Kasumi-1 (cell line): Measurements from ENCODE around the gene PTPRCAP.

ENCODE experiments used
- DNase-seq, 2 experiments: peaks; one replicate each; lab custom pipeline; 2025; lab: John Stamatoyannopoulos, UW

The PTPRCAP gene

DNA sequence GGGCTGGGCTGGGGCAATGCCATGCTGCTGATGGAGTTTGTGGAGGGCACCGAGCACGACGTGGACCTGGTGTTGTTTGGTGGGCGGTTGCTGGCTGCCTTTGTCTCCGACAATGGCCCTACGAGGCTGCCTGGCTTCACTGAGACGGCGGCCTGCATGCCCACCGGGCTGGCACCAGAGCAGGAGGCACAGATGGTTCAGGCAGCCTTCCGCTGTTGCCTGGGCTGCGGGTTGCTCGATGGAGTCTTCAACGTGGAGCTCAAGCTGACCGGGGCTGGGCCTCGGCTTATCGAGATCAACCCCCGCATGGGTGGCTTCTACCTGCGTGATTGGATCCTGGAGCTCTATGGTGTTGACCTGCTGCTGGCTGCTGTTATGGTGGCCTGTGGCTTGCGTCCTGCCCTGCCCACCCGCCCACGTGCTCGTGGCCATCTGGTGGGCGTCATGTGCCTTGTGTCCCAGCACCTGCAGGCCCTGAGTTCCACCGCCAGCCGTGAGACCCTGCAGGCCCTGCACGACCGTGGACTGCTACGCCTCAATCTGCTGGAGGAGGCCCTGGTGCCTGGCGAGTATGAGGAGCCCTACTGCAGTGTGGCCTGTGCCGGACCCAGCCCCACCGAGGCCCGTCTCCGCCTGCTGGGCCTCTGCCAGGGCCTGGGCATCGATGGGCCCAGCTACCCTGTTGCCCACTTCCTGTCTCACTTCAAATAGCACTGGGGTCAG is 13.4 kb downstream of the PTPRCAP start:
- no peak for DNase-seq

DNA sequence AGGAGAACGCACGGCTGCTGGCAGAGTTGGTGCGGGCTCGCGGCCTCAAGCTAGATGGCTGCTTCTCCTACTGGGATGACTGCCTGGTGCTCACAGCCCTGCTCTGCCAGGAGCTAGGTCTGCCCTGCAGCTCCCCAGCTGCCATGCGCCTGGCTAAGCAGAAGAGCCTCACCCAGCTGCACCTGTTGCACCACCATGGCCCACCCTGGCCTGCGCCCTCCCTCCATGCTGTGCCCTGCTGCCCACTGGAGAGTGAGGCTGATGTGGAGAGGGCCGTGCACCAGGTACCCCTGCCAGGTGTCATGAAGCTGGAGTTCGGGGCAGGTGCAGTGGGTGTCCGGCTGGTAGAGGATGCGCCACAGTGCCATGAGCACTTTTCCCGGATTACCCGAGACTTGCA is 14.0 kb downstream of the PTPRCAP start:
- no peak for DNase-seq

DNA sequence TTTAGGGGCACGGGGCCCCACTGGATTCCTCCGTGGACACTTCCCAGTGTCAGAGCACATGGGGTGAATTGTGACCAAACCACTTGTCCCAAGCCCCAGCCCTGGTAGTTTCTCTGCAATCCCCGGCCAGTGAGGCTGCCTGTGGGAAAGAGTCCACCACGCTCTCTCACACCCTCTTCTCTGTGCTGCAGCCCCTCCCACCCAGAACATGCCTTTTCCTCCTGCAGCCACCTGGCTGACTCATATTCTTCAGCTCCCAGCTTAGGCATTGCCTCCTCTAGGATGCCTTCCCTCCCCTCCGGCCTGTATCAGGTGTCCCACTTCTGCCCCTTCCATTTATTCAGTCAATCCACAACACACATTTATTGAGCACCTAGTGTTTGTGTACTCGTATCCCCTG is 14.6 kb downstream of the PTPRCAP start:
- DNase-seq, result no peak

DNA sequence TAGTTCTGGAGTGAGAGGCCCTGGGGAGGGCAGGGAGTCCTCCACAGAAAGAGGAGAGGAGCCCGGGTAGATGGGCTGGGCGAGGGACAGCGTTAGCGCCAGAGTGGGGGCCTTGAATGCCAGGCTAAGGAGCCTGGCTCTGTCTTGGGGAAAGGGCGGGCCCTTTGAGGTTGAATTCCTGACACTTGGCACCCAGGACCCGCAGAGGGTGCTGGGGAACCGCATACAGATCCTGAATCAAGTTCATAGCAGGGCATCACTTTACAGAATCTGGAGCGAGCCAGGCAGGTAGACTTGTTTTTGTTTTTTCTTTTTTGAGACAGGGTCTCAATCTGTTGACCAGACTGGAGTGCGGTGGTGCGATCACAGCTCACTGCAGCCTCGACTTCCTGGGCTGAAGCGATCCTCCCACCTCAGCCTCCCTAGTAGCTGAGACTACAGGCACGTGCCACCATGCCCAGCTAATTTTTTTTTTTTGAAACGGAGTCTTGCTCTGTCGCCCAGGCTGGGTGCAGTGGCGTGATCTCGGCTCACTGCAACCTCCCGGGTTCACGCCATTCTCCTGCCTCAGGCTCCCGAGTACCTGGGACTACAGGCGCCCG is 16.0 kb downstream of the PTPRCAP start:
- DNase-seq, result no peak

DNA sequence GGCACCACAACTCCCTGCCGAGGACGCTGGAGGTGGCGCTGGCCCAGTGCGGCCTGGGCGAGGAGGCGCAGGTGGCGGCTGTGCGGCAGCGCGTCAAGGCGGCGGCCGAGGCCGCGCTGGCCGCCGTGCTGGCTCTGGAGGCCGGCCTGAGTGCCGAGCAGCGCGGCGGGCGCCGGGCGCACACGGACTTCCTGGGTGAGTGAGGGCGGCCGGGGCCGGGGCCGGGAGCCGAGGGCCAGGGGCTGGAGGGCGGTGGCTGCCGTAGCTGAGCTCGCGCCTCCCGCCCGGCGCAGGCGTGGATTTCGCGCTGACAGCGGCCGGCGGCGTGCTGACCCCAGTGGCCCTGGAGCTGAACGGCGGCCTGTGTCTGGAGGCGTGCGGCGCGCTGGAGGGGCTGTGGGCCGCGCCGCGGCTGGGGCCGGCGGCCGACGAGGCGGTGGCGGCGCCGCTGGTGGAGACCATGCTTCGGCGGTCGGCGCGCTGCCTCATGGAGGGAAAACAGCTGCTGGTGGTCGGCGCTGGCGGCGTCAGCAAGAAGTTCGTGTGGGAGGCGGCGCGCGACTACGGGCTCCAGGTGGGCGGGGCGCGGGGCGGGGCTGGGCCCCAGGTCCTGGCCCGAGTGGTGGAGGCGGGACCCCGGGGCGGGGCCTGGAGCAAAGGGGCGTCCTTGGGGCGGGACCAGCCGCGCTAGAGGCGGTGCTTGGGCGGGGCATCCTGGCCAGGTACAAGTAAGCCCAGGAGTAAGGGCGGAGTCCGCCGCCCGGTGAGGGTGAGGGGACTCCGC is 16.6 kb downstream of the PTPRCAP start:
- peak; percentile 89 to 90 for DNase-seq

DNA sequence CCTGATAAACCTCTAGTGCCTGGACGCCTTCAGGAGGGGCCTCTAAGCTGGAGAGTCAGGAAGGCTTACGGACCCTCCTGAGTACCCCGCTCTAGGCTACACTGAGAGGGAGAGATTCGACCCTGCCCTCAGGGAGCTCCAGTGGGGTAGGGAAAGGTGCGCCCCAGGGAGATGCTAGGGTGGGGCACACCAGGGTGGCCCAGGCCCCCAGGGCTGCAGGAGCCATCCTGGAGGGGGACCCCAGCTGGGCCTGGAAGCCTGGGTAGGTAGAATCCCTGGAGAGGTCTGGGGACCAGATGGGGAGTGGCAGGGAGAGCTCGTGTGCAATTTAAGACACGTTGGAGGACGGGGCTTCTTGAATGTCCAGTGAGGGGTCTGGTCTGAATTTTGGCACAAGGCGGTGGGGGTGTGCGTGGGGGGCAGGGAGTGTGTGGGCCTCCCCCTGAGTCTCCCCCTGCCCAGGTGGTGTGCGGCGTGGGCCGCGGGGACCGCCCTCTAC is 17.3 kb downstream of the PTPRCAP start:
- DNase-seq, result no peak

GRCh38 chr11:67419325-67420049 is 18.0 kb downstream of the PTPRCAP start:
- DNase-seq, result no peak

DNA sequence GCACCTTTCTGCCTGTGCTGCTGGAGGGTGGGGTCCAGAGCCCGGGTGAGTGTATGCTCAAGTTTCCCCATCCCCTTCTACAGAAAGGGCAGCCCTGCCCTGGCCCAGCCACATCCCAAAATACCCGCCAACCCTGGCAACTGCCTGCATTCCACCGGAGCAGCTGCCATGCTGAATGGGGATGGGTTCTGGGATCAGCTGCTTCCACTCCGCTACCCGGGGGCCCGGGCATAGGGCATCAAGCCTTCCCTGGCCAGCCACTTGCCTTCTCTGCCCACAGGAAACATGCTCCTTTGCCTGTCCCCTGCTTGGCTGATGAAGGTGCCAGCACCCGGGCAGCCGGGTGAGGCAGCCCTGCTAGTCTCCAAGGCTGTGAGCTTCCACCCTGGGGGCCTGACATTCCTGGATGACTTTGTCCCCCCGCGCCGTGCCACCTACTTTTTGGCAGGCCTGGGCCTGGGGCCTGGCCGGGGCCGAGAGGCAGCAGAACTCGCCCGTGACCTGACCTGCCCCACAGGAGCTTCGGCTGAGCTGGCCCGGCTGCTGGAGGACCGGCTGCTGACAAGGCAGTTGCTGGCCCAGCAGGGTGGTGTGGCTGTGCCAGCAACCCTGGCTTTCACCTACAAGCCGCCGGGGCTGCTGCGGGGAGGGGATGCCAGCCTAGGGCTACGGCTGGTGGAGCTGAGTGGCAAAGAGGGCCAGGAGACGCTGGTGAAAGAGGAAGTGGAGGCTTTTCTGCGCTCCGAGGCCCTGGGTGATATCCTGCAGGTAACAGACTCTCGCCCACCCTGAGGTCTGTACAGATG is 18.8 kb downstream of the PTPRCAP start:
- peak; percentile 19 to 41 for DNase-seq

DNA sequence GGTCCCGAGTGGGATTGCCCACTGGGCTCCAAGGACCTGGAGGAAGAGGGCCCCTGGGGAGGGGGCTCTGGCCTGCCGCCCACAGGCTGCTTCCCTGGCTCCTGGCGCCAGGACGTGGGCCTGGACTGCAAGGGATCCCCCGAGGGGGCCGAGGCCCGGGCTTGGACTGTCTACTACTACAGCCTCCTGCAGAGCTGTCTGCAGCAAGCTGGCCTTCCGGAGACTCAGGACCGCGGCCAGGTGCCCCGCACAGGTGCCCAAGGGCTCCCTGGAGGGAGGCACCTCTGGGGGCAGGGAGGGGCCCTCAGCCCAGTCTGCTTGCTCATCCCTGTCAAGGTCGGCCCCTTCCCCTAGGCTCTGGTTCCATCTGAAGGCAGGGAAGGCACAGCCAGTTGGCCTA is 20.1 kb downstream of the PTPRCAP start:
- no peak for DNase-seq

DNA sequence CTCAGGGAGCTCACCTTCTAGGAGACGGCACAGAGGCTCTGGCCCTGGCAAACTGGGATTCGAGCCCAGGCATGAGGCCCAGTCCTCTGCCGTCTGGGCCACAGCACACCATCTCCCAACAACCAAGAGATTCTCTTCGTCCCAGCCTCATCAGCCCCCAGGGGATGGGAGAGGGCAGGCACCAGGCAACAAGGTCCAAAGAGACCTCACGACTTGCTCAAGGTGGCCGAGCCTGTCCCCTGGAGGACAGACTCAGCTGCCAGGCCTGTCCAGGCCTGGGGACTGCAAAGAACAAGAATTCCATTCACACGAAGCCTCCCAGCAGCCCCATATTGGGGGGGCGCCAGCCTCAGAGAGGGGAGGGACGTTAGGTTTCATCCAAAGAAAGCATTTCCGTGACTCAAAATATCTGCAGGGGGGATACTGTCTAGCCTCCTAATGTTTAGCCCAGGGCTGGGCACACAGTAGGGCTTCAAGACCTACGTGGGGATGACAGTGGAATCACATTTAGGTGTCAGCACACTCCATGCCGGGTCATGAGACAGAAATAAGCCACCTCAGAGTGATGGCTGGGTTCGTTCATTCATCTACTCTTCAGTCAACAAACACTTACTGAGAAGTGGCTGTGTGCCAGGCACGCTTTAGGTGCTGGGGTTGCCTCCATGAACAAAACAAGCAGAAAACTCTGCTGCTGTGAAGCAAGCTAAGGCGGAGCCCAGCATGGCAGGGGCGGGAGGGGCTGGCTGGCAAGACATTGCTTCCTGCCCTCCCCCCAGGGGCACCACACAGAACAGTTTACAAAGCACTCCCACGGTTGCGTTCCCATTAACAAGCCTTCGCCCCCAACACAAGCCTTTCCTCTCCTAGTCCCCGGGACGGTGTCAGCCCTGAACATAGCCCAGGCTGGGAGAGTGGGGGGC is 20.8 kb downstream of the PTPRCAP start:
- no peak for DNase-seq

- DNase-seq, result no peak
Measured at GRCh38 chr11:67415501-67416304, 21.8 kb downstream of the PTPRCAP start, which contains the start of gene CARNS1. Gene CARNS1 (plus strand): TSS chr11:67415678. CDS start chr11:67416200, 522 bp downstream.

DNA sequence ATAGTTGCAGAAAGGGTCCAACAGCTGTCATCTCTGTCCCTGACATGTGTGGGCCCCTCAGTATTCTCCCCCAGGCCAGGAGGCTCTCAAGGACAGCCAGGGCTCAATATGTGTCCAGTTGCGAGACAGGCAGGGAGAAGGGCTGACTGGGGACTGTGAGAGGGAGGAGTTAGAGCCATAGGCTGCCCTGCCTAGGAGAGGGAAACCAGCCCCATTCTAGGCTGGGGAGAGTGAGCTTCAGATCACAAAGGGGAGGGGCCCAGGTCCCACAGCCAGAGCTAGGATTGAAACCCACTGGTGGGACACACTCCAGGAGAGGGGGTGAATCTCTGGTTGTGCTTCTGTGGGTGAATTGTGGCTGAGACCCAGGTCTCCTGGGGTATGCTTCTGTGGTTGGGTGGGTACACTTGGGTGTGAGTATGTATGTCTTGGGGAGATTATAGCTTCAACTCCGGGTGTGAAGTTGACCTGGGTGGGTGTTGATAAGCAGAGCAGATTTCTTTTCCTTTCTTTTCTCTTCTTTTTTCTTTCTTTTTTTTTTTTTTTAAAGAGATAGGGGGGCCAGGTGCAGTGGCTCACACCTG is 24.1 kb downstream of the PTPRCAP start:
- DNase-seq, result no peak

DNA sequence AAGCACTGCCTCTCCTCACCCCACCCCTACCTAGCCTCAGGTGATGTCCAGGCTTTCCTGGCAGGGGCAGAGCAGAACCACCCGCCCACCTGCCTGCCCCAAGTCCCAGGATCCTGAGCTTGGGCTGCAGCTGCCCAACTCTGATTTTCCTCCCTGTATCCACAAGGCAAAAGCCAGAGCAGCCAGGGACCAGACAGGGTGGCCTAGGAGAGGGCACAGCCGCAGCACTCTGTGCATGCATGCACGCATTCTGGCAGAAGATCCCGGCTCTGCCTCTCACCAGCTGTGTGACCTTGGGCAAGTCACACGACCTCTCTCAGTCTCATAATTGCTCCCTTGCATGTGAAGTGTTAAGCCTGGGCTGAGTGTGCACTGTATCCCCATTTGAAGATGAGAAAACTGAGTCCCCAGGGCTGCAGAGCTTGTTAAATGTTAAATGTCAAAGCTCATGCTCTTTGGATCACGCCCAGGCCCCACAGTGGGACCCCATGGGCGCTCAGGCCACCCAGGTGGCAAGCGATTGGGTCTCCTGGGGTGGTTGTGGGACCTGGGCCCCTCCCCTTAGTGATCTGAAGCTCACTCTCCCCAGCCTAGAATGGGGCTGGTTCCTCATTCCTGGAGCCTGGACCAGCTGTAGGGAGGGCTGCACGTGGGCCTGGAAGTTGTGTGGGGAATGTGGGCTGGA is 24.8 kb downstream of the PTPRCAP start:
- DNase-seq, result no peak

DNA sequence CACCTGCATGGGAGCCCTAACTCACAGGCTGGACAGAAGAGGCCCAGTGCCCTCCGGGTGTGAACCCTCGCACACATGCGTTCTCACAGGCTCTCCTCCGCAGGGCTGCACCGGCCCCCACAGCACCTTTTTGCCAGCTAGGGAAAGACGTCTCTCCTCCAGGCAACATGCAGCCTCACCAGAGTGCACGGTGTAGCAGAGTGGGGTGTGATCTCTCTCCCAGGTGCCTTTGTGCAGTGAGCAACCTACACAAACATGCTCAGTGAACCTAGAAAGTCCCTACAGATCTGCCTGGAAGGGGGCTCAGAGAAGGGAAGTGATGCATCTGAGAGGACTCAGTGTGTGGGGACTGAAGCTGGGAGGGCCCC is 25.7 kb downstream of the PTPRCAP start:
- DNase-seq, result no peak

DNA sequence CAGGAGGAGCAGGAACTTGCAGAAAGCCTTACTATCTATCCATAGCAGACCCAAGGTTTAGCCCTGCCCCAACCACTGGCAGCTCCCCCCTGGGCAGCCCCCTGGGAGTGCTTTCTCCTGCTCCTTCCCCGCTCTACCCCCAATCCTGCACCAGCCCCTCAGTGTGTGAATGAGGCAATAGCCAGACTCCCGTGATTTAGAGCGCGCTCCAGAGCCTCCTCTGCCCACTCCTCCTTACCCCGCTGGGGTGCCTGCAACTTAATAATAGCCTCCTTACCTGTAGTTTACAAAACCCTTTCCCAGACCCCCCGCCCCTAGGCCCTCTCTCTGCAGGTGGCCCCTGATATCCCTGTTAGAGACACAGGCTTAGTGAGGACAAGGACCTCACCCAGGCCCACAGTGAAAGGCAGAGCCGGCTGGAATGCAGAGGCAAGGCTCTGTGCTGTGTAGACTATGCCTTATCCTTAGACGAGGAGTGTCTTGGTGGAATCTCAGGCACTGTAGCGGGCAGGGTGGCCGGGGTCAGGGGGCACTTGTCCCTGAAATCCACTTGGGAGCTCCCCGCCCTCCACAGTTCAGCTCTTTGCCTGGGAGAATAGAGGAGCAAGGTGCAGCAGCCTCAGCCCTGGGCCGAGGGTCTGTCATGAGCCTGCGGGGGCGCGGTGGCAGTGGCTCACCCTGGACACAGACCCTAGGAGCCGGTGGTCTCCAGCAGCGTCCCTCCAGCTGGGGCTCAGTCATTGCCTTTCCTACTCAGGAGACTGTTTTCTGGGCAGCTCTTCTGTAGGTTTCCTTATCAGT is 26.3 kb downstream of the PTPRCAP start:
- no peak for DNase-seq

GRCh38 chr11:67410369-67410831 is 27.1 kb downstream of the PTPRCAP start:
- DNase-seq, result no peak

DNA sequence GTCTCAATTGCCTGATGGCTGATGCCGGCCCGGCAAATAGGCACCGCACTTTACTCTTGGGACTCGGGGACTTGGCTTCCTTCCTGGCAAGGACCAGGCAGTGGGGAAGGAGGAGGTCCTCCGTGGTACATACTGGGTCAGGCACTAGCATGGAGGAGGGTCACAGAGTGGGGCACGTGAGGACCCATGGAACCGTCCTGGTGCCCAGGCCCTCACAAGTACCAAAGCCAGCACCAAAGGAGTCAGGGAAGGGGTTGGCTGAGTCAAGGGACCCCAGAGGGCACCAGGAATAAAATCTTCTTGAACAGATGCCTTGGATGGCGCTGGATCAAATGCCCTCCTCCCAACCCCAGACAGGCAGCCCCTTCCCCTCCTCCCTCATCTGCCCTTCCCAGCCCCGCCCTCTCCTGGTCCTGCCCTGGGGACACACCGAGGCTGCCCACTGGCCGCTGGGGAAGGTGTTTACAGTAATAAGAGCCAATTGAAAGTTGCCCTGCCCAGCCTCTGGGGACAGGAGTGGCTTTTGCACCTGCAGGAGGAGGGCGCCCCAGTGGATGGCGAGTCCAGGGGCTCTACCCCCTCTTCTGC is 27.6 kb downstream of the PTPRCAP start:
- DNase-seq, result no peak
